Stimulated activated CD4-positive, alpha-beta T cell treated with anti-CD3 and anti-CD28 coated beads, TNF-alpha, amount 100 ng/mL, for 1 hour (primary cell): ENCODE measurements around the gene THBS2.
"Not testable (repeated sequence)": the region's sequence is repeated elsewhere in the genome, so short reads cannot be mapped to it uniquely, and the experiment has no call there.

Experiments used
- DNase-seq, 3 donors: peaks; one replicate each; pipeline ENCODE4 v3.0.0-alpha.2; 2020; ENCODE audit warnings: low read depth in 3 of 3, low spot score in 1 of 3

Gene THBS2

GRCh38 chr6:169232507-169232931 lies 21.1 kb downstream of the THBS2 start:
- DNase-seq = no peak

DNA sequence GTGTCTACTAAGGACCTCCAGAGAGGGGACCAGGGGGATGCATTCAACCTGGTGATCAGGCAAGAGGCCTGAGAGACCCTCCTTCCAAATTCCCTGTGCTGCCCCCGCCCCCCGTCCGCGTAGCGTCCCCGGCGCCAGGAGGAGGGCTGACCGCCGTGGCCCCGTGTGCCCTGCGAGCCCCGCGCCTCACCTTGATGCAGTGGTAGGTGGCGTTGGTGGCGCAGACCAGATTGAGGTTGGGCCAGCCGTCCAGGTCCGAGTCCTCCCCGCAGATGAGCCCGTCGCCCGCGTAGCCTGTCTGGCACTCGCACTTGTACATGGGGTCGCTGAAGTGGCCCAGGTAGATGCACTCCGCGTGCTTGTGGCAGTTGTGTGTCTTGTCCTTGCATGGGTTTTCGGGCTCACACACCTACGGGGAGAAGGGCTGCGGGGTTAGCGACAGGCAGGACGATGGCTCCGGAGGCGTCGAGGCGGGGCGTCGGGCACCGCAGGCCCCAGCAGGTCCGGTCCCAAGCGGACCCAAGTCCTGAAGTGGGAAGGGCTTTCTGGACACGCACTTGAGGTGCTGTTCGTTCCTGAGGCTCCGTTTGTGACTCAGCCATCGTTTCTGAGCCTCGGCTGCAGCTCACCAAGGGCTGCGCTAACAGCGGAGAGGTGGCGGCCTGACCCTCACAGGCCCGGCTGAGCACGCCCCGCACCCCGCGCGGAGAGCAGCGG lies 21.7 kb downstream of the THBS2 start:
- no peak for DNase-seq

GRCh38 chr6:169230946-169231789 lies 22.5 kb downstream of the THBS2 start:
- DNase-seq = no peak

DNA sequence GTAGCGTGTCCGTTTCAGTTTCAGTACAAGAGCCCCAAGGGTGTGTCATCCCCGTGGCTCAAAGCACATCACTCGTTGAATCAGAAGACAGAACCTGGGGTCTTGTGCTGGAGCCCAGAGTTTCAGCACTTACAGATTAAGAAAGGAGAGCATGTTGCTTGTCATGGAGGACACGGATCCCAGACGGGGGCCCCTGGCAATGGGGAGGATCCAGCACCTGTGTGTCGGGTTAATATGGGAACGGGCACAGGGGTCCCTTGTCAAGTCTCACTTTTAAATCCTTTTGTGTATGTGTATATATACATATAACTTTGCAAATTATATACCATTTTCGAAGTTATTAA lies 23.4 kb downstream of the THBS2 start:
- DNase-seq = no peak

DNA sequence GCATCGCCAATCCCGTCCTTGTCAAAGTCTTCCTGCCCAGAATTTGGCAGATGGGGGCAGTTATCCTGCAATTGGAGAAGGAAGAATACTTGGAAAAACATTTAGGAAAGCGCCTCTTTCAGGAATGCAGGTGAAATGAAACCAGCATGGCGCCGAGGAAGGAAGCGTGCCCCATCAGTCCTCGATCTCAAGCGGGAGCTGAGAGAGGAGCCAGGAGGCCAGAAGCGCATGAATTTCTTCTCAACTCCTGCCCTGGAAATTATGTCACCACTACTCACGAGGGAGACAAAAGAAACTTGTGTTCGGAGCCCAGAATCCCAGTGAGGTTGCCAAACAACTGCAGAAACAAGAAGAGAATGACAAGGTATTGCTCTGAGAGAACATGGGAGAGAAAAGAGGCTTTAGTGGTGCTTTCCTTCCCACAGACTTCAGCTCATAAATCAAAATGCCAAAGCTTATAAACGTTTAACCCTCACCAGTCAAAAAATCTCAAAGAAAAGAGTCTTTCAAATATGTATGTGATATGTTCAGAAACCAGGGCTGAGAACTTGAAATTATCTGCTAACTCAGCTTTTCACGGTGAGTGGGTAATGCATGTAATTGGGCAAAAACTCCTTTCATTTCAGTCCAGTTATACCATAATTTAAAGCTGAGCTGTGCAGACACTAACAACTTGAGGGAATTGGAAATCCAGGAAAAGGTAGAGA lies 23.9 kb downstream of the THBS2 start:
- DNase-seq = no peak

DNA sequence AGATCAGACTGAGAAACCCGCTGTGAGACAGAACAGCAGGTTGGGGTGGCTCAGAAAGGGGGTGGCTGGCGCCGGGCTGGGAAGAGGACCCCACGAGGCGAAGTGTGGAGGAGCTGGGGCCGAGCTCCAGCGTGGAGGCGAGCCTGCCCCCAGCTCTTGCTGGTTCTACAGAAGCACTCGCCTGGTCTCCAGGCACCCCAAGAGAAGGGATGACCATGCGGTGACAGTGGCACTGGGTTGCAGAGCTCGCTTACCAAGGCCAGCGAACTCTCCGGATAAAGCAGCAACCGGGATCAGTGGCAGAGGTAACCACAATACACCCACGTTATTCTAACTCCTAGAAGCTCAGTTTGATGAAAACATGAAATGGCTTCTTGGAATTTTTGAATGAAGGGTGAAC lies 26.5 kb downstream of the THBS2 start:
- no peak for DNase-seq

DNA sequence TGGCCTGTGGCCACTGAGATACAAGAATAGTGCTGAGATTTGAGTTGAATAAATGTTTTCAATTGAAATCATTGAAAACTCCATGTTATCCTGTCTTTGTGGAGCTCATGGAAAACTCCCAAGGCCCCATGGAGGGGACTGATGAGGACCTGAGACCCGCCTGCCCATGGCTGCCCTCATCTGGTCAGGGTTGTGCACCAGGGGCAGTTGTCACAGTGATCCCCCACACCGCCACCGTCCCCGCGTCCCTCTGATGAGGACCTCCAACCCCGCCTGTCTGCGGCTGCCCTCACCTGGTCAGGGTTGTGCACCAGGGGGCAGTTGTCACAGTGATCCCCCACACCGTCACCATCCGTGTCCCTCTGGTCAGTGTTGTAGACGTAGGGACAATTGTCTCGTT lies 27.8 kb downstream of the THBS2 start:
- DNase-seq = no peak

DNA sequence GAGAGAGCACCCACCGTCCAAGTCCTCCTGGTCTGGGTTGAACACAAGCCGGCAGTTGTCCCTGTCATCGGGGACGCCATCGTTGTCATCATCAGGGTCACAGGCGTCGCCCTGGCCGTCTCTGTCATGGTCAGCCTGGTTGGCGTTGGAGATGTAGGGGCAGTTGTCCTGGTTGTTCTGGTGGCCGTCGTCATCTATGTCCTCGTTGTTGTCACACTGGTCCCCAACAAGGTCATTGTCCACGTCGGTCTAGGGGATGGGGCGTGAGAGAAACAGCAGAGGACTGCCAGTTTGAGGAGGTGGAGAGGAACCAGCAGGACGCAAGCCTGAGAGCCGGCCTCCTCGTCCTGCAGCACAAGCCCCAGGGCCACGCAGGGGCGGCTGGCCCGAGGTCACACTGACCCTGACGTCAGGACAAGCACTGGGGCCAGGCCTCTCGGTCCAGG lies 28.5 kb downstream of the THBS2 start:
- no peak for DNase-seq

GRCh38 chr6:169224716-169225115 lies 28.9 kb downstream of the THBS2 start:
- no peak for DNase-seq

DNA sequence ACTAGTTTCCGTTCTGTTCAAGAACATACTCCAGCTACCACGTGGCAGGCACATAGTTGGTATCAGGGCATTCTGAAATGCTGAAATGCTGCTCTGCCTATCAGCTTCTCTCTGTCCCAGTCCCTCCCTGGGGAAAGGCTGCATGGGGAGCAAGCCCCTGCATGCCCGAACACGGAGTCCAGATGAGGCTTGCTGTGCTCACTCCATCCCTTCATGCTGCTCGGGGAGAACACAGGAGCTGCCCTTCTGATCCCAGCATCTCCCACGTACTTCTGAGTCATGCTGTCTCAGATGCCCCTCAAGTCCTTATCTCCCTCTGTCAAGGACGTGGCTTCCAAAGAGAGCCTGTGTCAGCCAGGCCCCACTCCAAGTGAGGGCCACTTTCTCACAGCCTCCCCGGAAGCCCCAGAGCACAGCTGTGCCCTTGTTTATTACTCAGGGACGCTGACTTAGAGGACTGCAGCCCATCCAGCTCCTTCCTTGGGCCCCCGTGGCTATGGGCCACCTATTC lies 29.4 kb downstream of the THBS2 start:
- DNase-seq = no peak

DNA sequence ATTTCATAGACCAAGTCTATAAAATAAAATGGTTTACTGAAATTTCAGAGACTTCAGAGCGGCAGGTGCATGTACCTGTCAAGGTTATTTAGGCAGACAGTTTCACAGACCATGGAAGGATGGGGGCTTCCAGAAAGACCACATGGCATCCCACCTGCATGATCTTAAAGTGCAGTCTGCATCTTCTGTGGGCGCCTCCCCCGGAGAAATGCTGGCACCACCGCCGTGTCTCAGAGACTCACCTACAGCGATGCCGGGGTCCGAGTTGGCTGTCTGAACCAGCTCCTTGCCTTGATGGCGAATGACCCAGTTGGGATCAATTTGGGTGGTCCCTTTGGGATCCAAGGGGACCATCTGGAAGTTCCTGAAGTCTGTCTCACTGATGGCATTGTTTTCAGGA lies 30.6 kb downstream of the THBS2 start:
- no peak for DNase-seq

GRCh38 chr6:169222126-169222525 lies 31.5 kb downstream of the THBS2 start:
- no peak for DNase-seq

DNA sequence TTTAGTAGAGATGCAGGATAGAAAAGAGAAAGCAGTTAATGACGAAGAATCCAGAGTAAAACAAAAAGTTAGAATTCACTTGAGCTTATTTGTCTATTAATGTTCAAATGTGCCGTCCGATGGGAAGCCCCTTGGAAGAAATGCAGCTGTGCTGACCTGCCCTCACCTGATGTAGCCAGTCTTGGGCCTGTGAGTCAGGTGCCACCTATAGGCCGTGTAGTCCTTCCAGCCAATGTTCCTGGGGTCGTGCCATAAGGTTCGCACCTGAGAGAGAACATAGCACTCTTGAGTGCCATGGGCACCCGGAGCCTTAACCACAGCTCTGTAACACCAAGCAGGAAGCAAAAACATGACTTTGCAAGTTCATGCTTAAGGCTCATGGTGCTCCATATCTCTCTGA lies 32.4 kb downstream of the THBS2 start:
- no peak for DNase-seq

DNA sequence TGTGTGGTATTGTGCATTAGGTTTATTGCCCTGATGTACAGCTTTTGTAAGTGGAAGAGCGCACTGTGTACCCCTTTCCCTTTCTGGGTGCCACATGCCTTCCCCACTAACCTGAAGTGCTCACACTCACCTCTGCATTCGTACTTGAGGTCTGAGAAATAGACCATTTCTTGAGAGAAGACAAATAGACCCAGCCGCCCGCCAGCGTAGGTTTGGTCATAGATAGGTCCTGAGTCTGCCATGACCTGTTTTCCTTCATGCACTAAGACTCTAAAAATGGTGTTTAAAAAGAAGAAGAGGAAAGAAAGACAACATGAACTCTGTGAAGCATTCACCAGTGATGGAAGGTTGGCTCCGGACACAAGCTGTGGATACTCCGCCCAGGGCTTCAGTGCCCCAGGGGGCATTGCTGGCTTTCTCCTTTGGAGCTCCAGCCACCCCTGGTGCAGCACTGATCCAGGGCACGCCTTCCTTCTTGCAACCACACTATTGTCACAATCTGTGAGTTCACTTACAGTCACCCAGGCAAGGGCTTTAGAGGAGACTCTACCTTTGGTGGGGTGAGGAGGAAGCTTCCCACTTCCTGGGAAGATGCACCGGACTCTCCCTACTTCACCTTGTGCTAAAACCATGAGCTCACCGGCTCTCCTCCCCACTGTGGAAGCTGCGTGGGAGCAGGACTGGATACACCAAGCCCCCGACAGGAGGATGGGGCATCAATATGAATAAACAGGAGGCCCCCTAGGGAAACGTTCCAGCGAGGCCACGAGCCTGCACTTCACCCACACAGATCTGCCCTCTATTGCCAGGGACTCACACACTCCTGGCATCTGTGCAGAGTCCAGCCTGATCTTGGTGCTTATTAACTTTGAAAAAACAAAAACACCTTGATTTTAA lies 33.3 kb downstream of the THBS2 start:
- DNase-seq = no peak

GRCh38 chr6:169217972-169218371 lies 35.7 kb downstream of the THBS2 start:
- no peak for DNase-seq

DNA sequence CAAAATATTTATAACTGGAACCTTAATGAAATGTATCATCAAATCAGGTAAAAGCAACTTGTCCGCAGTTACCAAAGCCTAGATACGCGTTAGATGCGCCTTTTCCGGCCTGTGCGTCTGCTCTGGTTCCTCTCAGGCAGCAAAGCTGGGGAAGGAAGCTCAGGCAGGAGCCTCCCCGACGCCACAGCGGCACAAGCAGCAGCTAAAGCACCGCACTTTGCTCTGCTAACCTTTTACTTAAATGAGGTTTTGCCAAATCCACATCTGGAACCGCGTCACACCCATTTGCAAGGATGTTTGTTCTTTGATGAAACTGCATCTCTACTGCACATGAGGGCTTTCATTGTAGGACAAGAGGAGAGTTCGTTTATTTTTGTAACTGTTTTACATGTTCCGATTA lies 36.8 kb downstream of the THBS2 start:
- no peak for DNase-seq

- no peak for DNase-seq
Observed at GRCh38 chr6:169215201-169215681, 38.4 kb downstream of the THBS2 start.

GRCh38 chr6:169214789-169215188 lies 38.9 kb downstream of the THBS2 start:
- DNase-seq = not testable (repeated sequence)

- no peak for DNase-seq
Observed at GRCh38 chr6:169213814-169214520, 39.7 kb downstream of the THBS2 start.
